H1 (cell line): ENCODE measurements around the gene NRBF2. TPM values are rescaled to one million over a fixed set of nuclear protein-coding genes. Genes with fewer than 3 reads are reported as not detected.

Experiments
- CTCF ChIA-PET: fragments of 300-600 bp; sonication (Branson Sonifier 250); formaldehyde crosslinking; loops from one replicate; lab custom pipeline; 2021; ENCODE audit not compliant: partially characterized antibody; lab: Charles Lee
- POLR2A ChIA-PET: fragments of 300-600 bp; sonication (Branson Sonifier 250); formaldehyde crosslinking; loops from one replicate; lab custom pipeline; 2021; ENCODE audit warnings: inconsistent platforms; ENCODE audit not compliant: partially characterized antibody; lab: Charles Lee
- DNase-seq, 2 experiments: peaks; one replicate each; pipeline versions ENCODE4 v3.0.0 to v3.0.0-alpha.2; 2010 to 2022; ENCODE audit warnings: low spot score in 2 of 2, low read depth in 1 of 2, mixed read lengths in 1 of 2
- FAIRE-seq: peaks from 2 replicates; lab custom pipeline; 2011; peaks lifted over from hg19 to GRCh38; lab: Jason Lieb, UNC
- H2AFZ ChIP-seq: 2 replicates; pipeline ENCODE4 v1.8.1; 2012; ENCODE audit warnings: low read length, inconsistent platforms
- H2AK5ac ChIP-seq: 2 replicates; pipeline ENCODE4 v1.6.1; 2013; ENCODE audit warnings: low read depth, low read length
- H2BK120ac ChIP-seq: replicated peaks from 2 replicates; pipeline ENCODE3; 2013; ENCODE audit warnings: low read depth, low read length, inconsistent platforms
- H2BK12ac ChIP-seq: 2 replicates; pipeline ENCODE4 v1.6.1; 2013; ENCODE audit warnings: low read depth, low read length
- H2BK15ac ChIP-seq: 2 replicates; pipeline ENCODE4 v1.6.1; 2013; ENCODE audit warnings: low read length
- H2BK20ac ChIP-seq: 2 replicates; pipeline ENCODE4 v1.6.1; 2013; ENCODE audit warnings: low read length
- H2BK5ac ChIP-seq: 2 replicates; pipeline ENCODE4 v1.6.1; 2013; ENCODE audit warnings: low read depth, low read length
- H3K14ac ChIP-seq: 2 replicates; pipeline ENCODE4 v1.6.1; 2013; ENCODE audit warnings: inconsistent platforms; ENCODE audit not compliant: insufficient read length
- H3K18ac ChIP-seq: 2 replicates; pipeline ENCODE4 v1.6.1; 2013; ENCODE audit warnings: low read length; ENCODE audit errors: extremely low read depth
- H3K23ac ChIP-seq: 2 replicates; pipeline ENCODE4 v1.6.1; 2013; ENCODE audit warnings: inconsistent platforms; ENCODE audit not compliant: insufficient read length
- H3K23me2 ChIP-seq: 2 replicates; pipeline ENCODE4 v1.6.1; 2013; ENCODE audit warnings: low read depth, low read length
- H3K27ac ChIP-seq: 2 replicates; pipeline ENCODE4 v1.6.1; 2011; ENCODE audit warnings: low read depth, low read length, inconsistent platforms
- H3K27me3 ChIP-seq, 4 experiments: replicated peaks in 1 of 4; 1 replicate in 1 of 4; 2 replicates in 3 of 4; pipeline versions ENCODE4 v1.6.1 to v1.8.1; 2011 to 2013; ENCODE audit warnings: low read length in 3 of 4, mild to moderate bottlenecking in 3 of 4, inconsistent platforms in 2 of 4, mixed read lengths in 2 of 4, moderate library complexity in 1 of 4; ENCODE audit not compliant: control insufficient read depth in 3 of 4, insufficient read depth in 3 of 4; ENCODE audit errors: extremely low read depth in 1 of 4
- H3K36me3 ChIP-seq, 4 experiments: 2 replicates each; pipeline versions ENCODE4 v1.6.1 to v1.8.1; 2011 to 2013; ENCODE audit warnings: mild to moderate bottlenecking in 4 of 4, low read length in 3 of 4, moderate library complexity in 2 of 4, control low read depth in 1 of 4, inconsistent platforms in 1 of 4; ENCODE audit not compliant: insufficient read depth in 4 of 4, control insufficient read depth in 2 of 4
- H3K4ac ChIP-seq: replicated peaks from 2 replicates; pipeline ENCODE3; 2013; ENCODE audit warnings: low read length, low read depth, mixed read lengths, inconsistent platforms; ENCODE audit not compliant: insufficient read length
- H3K4me1 ChIP-seq, 4 experiments: replicated peaks in 1 of 4; 1 replicate in 1 of 4; 2 replicates in 3 of 4; pipeline versions ENCODE4 v1.6.1 to v1.8.1; 2011 to 2013; ENCODE audit warnings: low read length in 3 of 4, inconsistent platforms in 2 of 4, mixed read lengths in 1 of 4; ENCODE audit not compliant: insufficient read depth in 4 of 4, control insufficient read depth in 3 of 4
- H3K4me2 ChIP-seq, 2 experiments: 2 replicates each; pipeline versions ENCODE4 v1.6.1 to v1.8.1; 2011 to 2013; ENCODE audit warnings: low read depth in 2 of 2, low read length in 2 of 2, control low read depth in 1 of 2, inconsistent platforms in 1 of 2, mild to moderate bottlenecking in 1 of 2; ENCODE audit not compliant: insufficient read depth in 1 of 2
- H3K4me3 ChIP-seq, 4 experiments: fragments of 200-600, 300-600 bp in 1 of 4; sonication (generic), shearing (Covaris generic), sonication (Bioruptor Twin) in 1 of 4; 2 replicates each; pipeline versions ENCODE4 v1.5.1 to v1.8.1; 2011 to 2016; ENCODE audit warnings: low read length in 4 of 4, low read depth in 3 of 4, control low read depth in 2 of 4, inconsistent platforms in 2 of 4, mild to moderate bottlenecking in 2 of 4, mixed read lengths in 1 of 4, moderate library complexity in 1 of 4; ENCODE audit not compliant: insufficient read depth in 2 of 4; ENCODE audit errors: extremely low read depth in 1 of 4
- H3K56ac ChIP-seq: replicated peaks from 2 replicates; pipeline ENCODE3; 2013; ENCODE audit warnings: low read depth, mild to moderate bottlenecking, mixed read lengths, low read length, inconsistent platforms; ENCODE audit not compliant: insufficient read length
- H3K79me1 ChIP-seq: 2 replicates; pipeline ENCODE4 v1.6.1; 2013; ENCODE audit warnings: low read depth, low read length, control low read depth
- H3K79me2 ChIP-seq, 2 experiments: 2 replicates each; pipeline versions ENCODE4 v1.6.1 to v1.8.1; 2012 to 2013; ENCODE audit warnings: low read length in 2 of 2, mild to moderate bottlenecking in 2 of 2, inconsistent platforms in 1 of 2; ENCODE audit not compliant: insufficient read depth in 2 of 2, control insufficient read depth in 1 of 2
- H3K9ac ChIP-seq, 4 experiments: replicated peaks in 1 of 4; 1 replicate in 1 of 4; 2 replicates in 3 of 4; pipeline versions ENCODE4 v1.6.1 to v1.8.1; 2011 to 2013; ENCODE audit warnings: low read depth in 3 of 4, low read length in 3 of 4, control low read depth in 2 of 4, mild to moderate bottlenecking in 2 of 4, moderate library complexity in 2 of 4, inconsistent platforms in 1 of 4; ENCODE audit errors: extremely low read depth in 1 of 4
- H3K9me3 ChIP-seq, 2 experiments: 2 replicates each; pipeline versions ENCODE4 v1.6.1 to v1.8.1; 2012 to 2013; ENCODE audit warnings: mild to moderate bottlenecking in 2 of 2, moderate library complexity in 2 of 2, control low read depth in 1 of 2, inconsistent platforms in 1 of 2, low read depth in 1 of 2, low read length in 1 of 2, mixed read lengths in 1 of 2; ENCODE audit not compliant: insufficient read depth in 2 of 2
- H4K20me1 ChIP-seq, 2 experiments: replicated peaks in 1 of 2; 2 replicates each; pipeline versions ENCODE3 to v1.8.1; 2011 to 2013; ENCODE audit warnings: inconsistent platforms in 2 of 2, low read length in 2 of 2, mild to moderate bottlenecking in 1 of 2; ENCODE audit not compliant: insufficient read depth in 2 of 2, control insufficient read depth in 1 of 2
- H4K5ac ChIP-seq: 2 replicates; pipeline ENCODE4 v1.6.1; 2013; ENCODE audit warnings: low read length, low read depth, mixed read lengths, inconsistent platforms; ENCODE audit not compliant: insufficient read length
- H4K8ac ChIP-seq: 2 replicates; pipeline ENCODE4 v1.8.0; 2013; ENCODE audit warnings: mild to moderate bottlenecking, moderate library complexity, low read length, inconsistent platforms; ENCODE audit not compliant: insufficient read depth; ENCODE audit errors: extremely low read depth
- H4K91ac ChIP-seq: replicated peaks from 2 replicates; pipeline ENCODE3; 2013; ENCODE audit warnings: low read length, mixed read lengths, inconsistent platforms; ENCODE audit not compliant: insufficient read length
- ATF3 ChIP-seq: IDR thresholded peaks from 2 replicates; pipeline ENCODE4 v1.6.1; 2011; ENCODE audit warnings: low read depth, mild to moderate bottlenecking, low read length; ENCODE audit not compliant: insufficient read depth
- CEBPB ChIP-seq: IDR thresholded peaks from 2 replicates; pipeline ENCODE4 v1.6.1; 2012; ENCODE audit warnings: low read depth, low read length
- E2F6 ChIP-seq: IDR thresholded peaks from 2 replicates; pipeline ENCODE4 v1.6.1; 2012; ENCODE audit warnings: inconsistent platforms
- EZH2 ChIP-seq: fragments of 200-600 bp; sonication (generic); IDR thresholded peaks from 2 replicates; pipeline ENCODE4 v1.7.1; 2012; ENCODE audit warnings: low read depth, mild to moderate bottlenecking, moderate library complexity, low read length, inconsistent platforms; ENCODE audit not compliant: severe bottlenecking
- JUND ChIP-seq: IDR thresholded peaks from 2 replicates; pipeline ENCODE4 v1.6.1; 2011; ENCODE audit warnings: mild to moderate bottlenecking, improper control_type of control experiment, low read length
- NRF1 ChIP-seq: IDR thresholded peaks from 2 replicates; pipeline ENCODE4 v1.6.1; 2011; ENCODE audit warnings: mild to moderate bottlenecking, low read depth, low read length, improper control_type of control experiment
- SIRT6 ChIP-seq: IDR thresholded peaks from one replicate; pipeline ENCODE4 v1.7.1; 2012; ENCODE audit warnings: low read length, inconsistent platforms
- SRF ChIP-seq: IDR thresholded peaks from 2 replicates; pipeline ENCODE4 v1.6.1; 2011; ENCODE audit warnings: mild to moderate bottlenecking, low read depth, low read length, moderate library complexity
- TAF1 ChIP-seq: IDR thresholded peaks from 2 replicates; pipeline ENCODE4 v1.6.1; 2011; ENCODE audit warnings: mild to moderate bottlenecking, low read depth, low read length
- TAF7 ChIP-seq: optimal IDR thresholded peaks from 2 replicates; pipeline ENCODE3; 2011; ENCODE audit warnings: low read depth, mild to moderate bottlenecking, inconsistent platforms, low read length, moderate library complexity, borderline replicate concordance
- WGBS, 2 experiments: shearing (Covaris generic) in 1 of 2; methylation state at CpG; one replicate each; pipeline versions ENCODE4 v1.1.6 to v1.1.7; 2013 to 2015; ENCODE audit warnings: low lambda C conversion rate in 2 of 2, mixed read lengths in 2 of 2, inconsistent platforms in 1 of 2, low coverage in 1 of 2, missing lambda C conversion rate in 1 of 2; ENCODE audit not compliant: insufficient replicate concordance in 2 of 2, insufficient coverage in 1 of 2, insufficient read length in 1 of 2; ENCODE audit errors: extremely low coverage in 1 of 2, missing lambda C conversion rate in 1 of 2; 5-methylcytosine and 5-hydroxymethylcytosine counted together
- polyA plus RNA-seq, 7 experiments: library from polyadenylated mRNA; depleted of rRNA in 3 of 7; stranded (reverse) in 5 of 7; unstranded in 2 of 7; fragments of >200 nt in 5 of 7; fragments of 200-250 nt in 2 of 7; gene quantifications; 1 replicate in 5 of 7; 2 replicates in 1 of 7; 4 replicates in 1 of 7; pipeline versions ENCODE4 v1.2.1 to v1.2.3, GENCODE V29; 2011 to 2013; ENCODE audit warnings: missing spikeins in 2 of 7, mixed read lengths in 2 of 7
- total RNA-seq: library from RNA; stranded (reverse); fragmentation: NEBNext Ultra II Directional; extraction: Animal tissue kit (Norgen Biotek cat#: 25700); gene quantifications from 2 replicates; pipeline ENCODE4 v1.2.1, GENCODE V29; 2021

NRBF2 gene
- total and polyA plus RNA-seq, 2 of the 8 experiments (the other 6 are each of a cell fraction or from before 2014, with no cell fraction given): 11.0 to 29.9 TPM

GRCh38 chr10:63137306-63137705, 4.2 kb downstream of the NRBF2 start:
- H3K4ac ChIP-seq: no peak overlapping the region
- no peak overlapping the region for H2AK5ac ChIP-seq
- no peak for FAIRE-seq
- H4K5ac ChIP-seq: no peak overlapping the region
- ChIA-PET POLR2A (interaction anchor here (1.1 to 2.2 kb wide), 2 partner anchors 9 to 10 kb away, joined by 3 to 9 read pairs; no protein-coding TSS in a partner anchor), CTCF (interaction anchor here (0.6 to 1.8 kb wide), 3 partner anchors 8 to 330 kb away, joined by 4 to 7 read pairs (median 5); no protein-coding TSS in a partner anchor)
- no peaks in the 10 kb centered on the region for H3K27me3 ChIP-seq
- peaks cover 5% of the 10 kb centered on the region; the same call in 1 of the 2 replicates for H3K79me1 ChIP-seq
- peaks cover 24 to 85% of the 10 kb centered on the region in 2 experiments for H3K79me2 ChIP-seq
- H3K27ac ChIP-seq: no peak overlapping the region
- H3K18ac ChIP-seq: no peak overlapping the region
- no peak overlapping the region for H4K8ac ChIP-seq
- peaks cover 0 to 4% of the 10 kb centered on the region in 2 experiments; a peak in 1 of 4 replicates for H3K9me3 ChIP-seq
- H3K14ac ChIP-seq: no peak overlapping the region
- H4K20me1 ChIP-seq: peaks cover 3 to 4% of the 10 kb centered on the region in 2 experiments
- no peak overlapping the region for H4K91ac ChIP-seq
- H2BK120ac ChIP-seq: peak overlapping the region; percentile 61
- H3K4me2 ChIP-seq: no peak overlapping the region
- peaks cover 6% of the 10 kb centered on the region; the same call in 1 of the 2 replicates for H3K23me2 ChIP-seq
- 76% methylated on average over 2 of the region's 2 CpGs; no CpG with 5 or more reads in 1 of the 2 experiments for WGBS, 2 experiments
- H3K56ac ChIP-seq: no peak overlapping the region
- no peak overlapping the region for H3K9ac ChIP-seq
- no peak overlapping the region for H2AFZ ChIP-seq
- H2BK12ac ChIP-seq: no peak overlapping the region
- H3K23ac ChIP-seq: no peak overlapping the region
- H2BK5ac ChIP-seq: no peak overlapping the region
- H2BK20ac ChIP-seq: no peak overlapping the region
- H3K36me3 ChIP-seq: peaks cover 0 to 3% (median 0%) of the 10 kb centered on the region in 4 experiments; a peak in 1 of 8 replicates
- H2BK15ac ChIP-seq: no peak overlapping the region
- H3K4me1 ChIP-seq: no peaks in the 10 kb centered on the region; a peak in 1 of 7 replicates
- no peak for TF ChIP-seq SRF
- TF ChIP-seq JUND: no peak
- TF ChIP-seq E2F6: no peak
- no peak for TF ChIP-seq NRF1
- TF ChIP-seq TAF1: no peak
- TF ChIP-seq CEBPB: no peak
- no peak for TF ChIP-seq EZH2
- no peak for TF ChIP-seq ATF3
- TF ChIP-seq SIRT6: no peak
- no peak for TF ChIP-seq TAF7
- DNase-seq: no peak
- no peak overlapping the region for H3K4me3 ChIP-seq
